ENCODE measurements around the gene ARSA. TPM values are rescaled to one million over a fixed set of nuclear protein-coding genes. Genes with fewer than 3 reads are reported as not detected.

The ARSA gene
- total RNA-seq, 3 donors from 2014 or later (not counting 1 experiment from before 2014, with no cell fraction given): 69.2 to 77.8 (median 69.3) TPM

DNA sequence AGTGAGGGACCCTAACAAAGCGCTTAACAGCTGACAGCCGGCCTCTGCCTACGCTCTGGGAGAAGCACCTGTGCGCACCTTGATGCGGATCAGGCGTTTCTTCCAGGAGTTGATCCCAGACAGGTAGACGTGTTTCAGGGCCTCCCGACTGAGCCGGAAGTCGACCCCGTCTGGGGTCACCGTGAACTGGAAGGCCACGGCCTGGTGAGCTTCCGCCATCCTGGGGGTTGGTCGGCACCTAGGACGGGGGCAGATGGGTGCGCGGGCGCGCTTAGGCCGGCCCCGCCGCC lies 50.3 kb downstream of the ARSA start:
- DNase-seq: no peak
- no peak overlapping the region for H3K4me3 Mint-ChIP-seq
- H3K4me1 ChIP-seq (ENCODE audit: control insufficient read depth, insufficient read depth, low read length): peaks cover 32% of the 10 kb centered on the region
- no peaks in the 10 kb centered on the region for H3K27me3 Mint-ChIP-seq (ENCODE audit: low read depth in 2 of 2)
- TF ChIP-seq, protein P1, sequence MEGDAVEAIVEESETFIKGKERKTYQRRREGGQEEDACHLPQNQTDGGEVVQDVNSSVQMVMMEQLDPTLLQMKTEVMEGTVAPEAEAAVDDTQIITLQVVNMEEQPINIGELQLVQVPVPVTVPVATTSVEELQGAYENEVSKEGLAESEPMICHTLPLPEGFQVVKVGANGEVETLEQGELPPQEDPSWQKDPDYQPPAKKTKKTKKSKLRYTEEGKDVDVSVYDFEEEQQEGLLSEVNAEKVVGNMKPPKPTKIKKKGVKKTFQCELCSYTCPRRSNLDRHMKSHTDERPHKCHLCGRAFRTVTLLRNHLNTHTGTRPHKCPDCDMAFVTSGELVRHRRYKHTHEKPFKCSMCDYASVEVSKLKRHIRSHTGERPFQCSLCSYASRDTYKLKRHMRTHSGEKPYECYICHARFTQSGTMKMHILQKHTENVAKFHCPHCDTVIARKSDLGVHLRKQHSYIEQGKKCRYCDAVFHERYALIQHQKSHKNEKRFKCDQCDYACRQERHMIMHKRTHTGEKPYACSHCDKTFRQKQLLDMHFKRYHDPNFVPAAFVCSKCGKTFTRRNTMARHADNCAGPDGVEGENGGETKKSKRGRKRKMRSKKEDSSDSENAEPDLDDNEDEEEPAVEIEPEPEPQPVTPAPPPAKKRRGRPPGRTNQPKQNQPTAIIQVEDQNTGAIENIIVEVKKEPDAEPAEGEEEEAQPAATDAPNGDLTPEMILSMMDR (IDR thresholded peaks at IDR 0.05): no peak
- peaks cover 2% of the 10 kb centered on the region for H3K36me3 ChIP-seq (ENCODE audit: control insufficient read depth, insufficient read depth, low read length)
- H3K27me3 ChIP-seq (ENCODE audit: control insufficient read depth, insufficient read depth, low read length): no peaks in the 10 kb centered on the region
- no peak overlapping the region for H3K27ac Mint-ChIP-seq
- H3K9me3 Mint-ChIP-seq: no peaks in the 10 kb centered on the region
- H3K4me1 Mint-ChIP-seq: peaks cover 0 to 22% of the 10 kb centered on the region in 2 donors
- ATAC-seq: no peak
- no peak overlapping the region for H3K27ac ChIP-seq (ENCODE audit: low read length)
- intact Hi-C loops (cut with micrococcal nuclease): no loop called here
- H3K9me3 ChIP-seq (ENCODE audit: control insufficient read depth, insufficient read depth, low read length): no peaks in the 10 kb centered on the region
- no peaks in the 10 kb centered on the region for H3K36me3 Mint-ChIP-seq
- no peak overlapping the region for H3K4me3 ChIP-seq (ENCODE audit: low read length)
- 54% methylated on average over 23 of the region's 23 CpGs for WGBS (ENCODE audit: insufficient coverage)

DNA sequence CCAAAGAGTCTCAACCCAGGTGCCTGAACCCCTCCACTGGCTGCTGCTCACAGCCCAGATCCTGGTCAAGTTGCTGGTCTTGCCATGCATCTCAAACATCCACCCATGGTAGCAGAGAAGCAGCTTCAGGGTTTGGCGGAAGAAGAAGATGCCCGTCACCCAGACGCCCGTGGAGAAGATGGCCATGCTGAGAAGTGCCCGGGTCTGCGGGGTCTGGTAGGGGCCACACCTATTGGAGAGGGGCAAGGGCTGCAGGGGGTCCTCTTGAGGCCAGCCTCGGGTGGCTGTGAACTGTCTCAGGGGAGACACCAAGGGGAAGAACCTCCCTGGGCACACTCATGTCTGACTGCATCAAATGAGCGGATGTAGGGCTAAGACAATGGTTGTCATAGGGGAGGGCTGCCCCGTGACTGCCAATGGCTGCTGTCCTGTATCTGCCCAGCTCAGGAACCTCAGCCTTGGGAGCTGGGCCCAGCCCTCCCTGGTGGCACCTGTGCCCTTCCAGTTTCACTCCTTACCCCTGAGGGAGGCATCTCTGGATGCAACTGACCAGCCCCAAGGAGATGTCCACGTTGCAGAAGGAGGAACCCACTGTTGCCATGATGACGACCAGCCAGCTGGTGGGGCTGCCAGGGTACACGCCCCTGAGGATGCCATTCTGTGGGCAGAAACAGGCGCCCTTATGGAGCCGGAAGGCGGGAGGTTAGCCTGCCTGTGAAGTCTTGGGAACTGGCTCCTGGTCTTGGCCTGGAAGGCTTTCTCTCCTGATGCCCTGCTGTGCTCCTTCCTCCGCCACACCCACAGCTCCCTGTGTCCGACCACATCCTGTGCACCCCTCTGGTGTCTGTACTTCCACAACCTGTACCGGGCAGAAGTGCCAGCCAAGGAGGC lies 50.9 kb downstream of the ARSA start:
- H3K36me3 ChIP-seq (ENCODE audit: control insufficient read depth, insufficient read depth, low read length): peaks cover 2% of the 10 kb centered on the region
- DNase-seq: no peak
- no peak overlapping the region for H3K4me3 ChIP-seq (ENCODE audit: low read length)
- intact Hi-C loops (cut with micrococcal nuclease): no loop called here
- no peaks in the 10 kb centered on the region for H3K9me3 Mint-ChIP-seq
- H3K36me3 Mint-ChIP-seq: no peaks in the 10 kb centered on the region
- no peak overlapping the region for H3K27ac ChIP-seq (ENCODE audit: low read length)
- ATAC-seq: no peak
- H3K4me1 ChIP-seq (ENCODE audit: control insufficient read depth, insufficient read depth, low read length): peaks cover 32% of the 10 kb centered on the region
- H3K27me3 ChIP-seq (ENCODE audit: control insufficient read depth, insufficient read depth, low read length): no peaks in the 10 kb centered on the region
- H3K9me3 ChIP-seq (ENCODE audit: control insufficient read depth, insufficient read depth, low read length): no peaks in the 10 kb centered on the region
- no peak overlapping the region for H3K27ac Mint-ChIP-seq
- 81% methylated on average over 18 of the region's 18 CpGs for WGBS (ENCODE audit: insufficient coverage)
- peaks cover 0 to 19% of the 10 kb centered on the region in 2 donors for H3K4me1 Mint-ChIP-seq
- TF ChIP-seq, protein P1 (IDR thresholded peaks at IDR 0.05): no peak
- H3K4me3 Mint-ChIP-seq: no peak overlapping the region
- H3K27me3 Mint-ChIP-seq (ENCODE audit: low read depth in 2 of 2): no peaks in the 10 kb centered on the region

DNA sequence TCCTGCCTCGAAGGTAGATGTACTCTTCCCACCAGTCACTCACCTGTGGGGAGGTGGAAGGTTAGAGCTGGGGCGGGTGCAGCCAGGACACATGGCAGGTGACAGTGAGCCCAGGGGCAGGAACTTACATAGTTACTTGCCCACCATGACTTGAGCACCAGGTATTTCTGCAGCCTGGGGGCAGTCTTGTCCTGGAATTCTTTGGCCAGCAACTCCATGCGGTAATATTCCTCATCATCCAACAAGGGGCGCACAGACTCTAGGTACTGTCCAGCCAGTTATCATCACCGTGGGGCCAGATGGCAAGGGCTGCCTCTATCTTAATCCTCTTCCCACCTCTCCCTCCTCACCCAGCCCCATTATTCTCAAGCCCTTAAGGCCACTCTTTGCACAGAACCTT lies 51.9 kb downstream of the ARSA start:
- Mint-ChIP-seq H3K9me3 (no peaks in the 10 kb centered on the region), H3K27me3 (ENCODE audit: low read depth in 2 of 2) (no peaks in the 10 kb centered on the region), H3K27ac (no peak overlapping the region), H3K36me3 (no peaks in the 10 kb centered on the region), H3K4me3 (no peak overlapping the region), H3K4me1 (peaks cover 0 to 13% of the 10 kb centered on the region in 2 donors)
- TF ChIP-seq, protein P1 (IDR thresholded peaks at IDR 0.05): no peak
- peaks cover 6% of the 10 kb centered on the region for H3K36me3 ChIP-seq (ENCODE audit: control insufficient read depth, insufficient read depth, low read length)
- WGBS (ENCODE audit: insufficient coverage): 95% methylated on average over 4 of the region's 5 CpGs
- H3K4me1 ChIP-seq (ENCODE audit: control insufficient read depth, insufficient read depth, low read length): peaks cover 22% of the 10 kb centered on the region
- H3K27me3 ChIP-seq (ENCODE audit: control insufficient read depth, insufficient read depth, low read length): no peaks in the 10 kb centered on the region
- no peak for DNase-seq
- no peak overlapping the region for H3K27ac ChIP-seq (ENCODE audit: low read length)
- no peak overlapping the region for H3K4me3 ChIP-seq (ENCODE audit: low read length)
- no peak for ATAC-seq
- intact Hi-C loops (cut with micrococcal nuclease): no loop called here
- H3K9me3 ChIP-seq (ENCODE audit: control insufficient read depth, insufficient read depth, low read length): no peaks in the 10 kb centered on the region
